Measurements from ENCODE around the gene C6orf118.
A peak's percentile ranks its signal among the peaks of the same experiment; 100 is the strongest.

Gene C6orf118

DNA sequence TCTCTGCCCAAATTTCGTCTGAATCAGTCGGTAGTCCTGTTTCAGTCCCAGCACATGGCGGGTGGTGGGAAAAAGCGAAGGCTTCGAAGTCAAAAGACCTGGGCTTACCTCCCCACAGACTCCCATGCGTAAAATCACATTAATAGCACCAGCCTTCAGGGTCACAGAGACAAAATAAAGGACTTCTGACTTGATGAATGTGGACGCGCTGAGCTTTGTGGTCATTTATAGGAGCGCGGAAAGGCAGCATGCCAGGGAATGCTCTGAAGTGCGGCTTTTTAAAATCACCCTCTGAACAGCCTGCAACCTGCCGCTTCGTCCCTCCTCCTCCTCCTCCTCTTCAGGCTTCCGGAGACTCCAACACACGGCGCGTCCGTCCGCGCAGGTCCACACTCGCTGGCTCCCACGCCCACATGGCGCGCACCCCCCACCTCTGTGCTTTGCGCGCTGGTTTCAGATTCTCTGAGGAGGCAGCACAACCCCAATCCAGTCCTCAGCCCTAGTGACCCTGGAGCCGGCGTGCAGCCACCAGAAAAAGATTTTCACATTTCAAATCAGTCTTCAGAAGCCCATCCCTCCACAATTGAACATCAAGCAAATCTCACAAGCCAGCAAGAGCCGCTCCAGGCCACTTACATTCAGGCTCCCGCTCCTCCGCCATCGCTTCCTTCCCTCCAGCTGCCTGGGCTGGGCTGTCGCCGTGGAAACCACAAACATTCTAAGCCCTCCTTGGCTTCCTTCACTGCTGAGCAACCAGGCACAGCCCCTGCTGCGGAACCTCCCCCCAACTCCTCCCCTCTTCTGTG is at the start of gene C6orf118:
Gene C6orf118 (minus strand): TSS at position 680 of the 806 bp plus-strand sequence. CDS start 19 bp downstream, at position 661.
- DNase-seq = peak; percentile 7

DNA sequence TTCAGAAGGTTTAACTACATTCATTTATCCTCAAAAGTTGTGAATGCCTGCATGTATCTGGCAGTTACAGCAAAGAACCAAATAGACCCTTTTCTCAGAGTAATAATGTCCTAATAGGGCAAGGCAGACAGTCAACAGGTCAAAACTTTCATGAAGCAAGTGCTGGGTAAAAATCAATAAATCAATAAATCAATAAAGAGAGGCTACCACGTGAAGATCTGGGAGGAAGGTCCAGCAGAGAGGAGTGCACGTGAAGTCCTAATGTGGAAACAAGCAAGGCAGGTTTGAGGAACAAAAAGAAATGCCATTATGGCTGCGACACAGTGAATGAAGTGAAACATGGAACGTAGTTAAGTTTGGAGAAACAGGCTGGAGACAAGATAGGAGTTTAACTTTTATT is 36.3 kb upstream of the C6orf118 start:
- DNase-seq = no peak

DNA sequence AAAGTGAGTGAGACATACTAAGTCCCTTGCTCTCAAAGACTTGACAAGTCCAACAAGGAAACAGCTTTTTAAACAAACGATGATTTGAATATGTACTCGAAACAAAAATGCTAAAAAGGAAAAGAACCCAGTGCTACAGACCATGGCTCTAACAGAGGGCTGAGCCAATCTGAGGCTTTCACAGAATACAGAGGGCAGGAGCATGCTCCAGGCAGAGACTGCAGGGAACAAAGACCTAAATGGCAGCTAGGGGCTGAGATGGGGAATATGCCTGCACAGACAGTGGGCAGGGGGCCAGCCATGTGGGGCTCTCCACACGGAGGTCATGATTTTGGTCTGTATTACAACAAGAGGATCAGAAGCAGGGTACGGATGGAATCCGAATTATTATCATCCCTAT is 31.1 kb upstream of the C6orf118 start:
- no peak for DNase-seq

DNA sequence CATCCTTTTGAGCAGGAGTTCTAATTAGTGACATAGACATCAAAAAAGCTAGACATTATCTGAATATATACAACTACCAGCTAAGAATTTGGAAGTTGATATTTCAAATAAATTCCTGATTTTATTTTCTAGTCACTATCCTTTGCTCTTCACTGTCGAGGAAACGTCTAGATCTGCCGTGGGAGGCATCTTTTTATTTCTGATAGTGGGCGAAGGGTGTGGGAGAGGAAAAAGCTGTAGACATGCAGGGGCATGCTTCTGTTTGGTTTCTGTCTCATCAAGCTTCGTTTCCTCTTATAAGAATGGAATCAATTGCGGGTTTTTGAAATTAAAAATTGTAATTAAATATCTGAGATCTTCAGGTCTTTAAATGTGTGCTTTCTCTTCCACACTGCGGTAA is 16.2 kb upstream of the C6orf118 start:
- DNase-seq = no peak

DNA sequence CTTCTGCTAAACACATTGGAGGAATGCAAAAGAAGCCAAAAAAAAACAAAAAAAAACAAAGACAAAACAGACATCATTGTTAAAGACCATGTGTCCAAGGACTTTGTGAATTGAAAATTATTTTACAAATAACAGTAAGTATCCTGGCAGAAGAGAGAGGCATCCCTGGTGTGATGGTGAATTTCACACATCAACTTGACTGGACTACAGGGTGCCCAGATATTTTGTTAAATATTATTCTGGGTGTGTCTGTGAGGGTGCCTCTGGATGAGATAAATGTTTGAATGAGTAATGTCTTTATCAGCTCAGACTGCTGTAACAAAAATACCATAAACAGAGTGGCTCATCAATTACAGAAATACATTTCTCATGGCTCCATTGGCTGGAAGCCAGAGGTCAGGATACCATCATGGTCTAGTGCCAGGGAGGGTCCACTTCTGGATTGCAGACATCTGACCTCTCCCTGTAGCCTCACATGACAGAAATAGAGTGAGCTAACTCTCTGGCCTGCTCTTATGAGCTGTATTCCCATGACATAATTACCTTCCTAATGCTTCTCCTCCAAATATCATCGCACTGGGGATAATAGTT is 12.2 kb upstream of the C6orf118 start:
- no peak for DNase-seq

DNA sequence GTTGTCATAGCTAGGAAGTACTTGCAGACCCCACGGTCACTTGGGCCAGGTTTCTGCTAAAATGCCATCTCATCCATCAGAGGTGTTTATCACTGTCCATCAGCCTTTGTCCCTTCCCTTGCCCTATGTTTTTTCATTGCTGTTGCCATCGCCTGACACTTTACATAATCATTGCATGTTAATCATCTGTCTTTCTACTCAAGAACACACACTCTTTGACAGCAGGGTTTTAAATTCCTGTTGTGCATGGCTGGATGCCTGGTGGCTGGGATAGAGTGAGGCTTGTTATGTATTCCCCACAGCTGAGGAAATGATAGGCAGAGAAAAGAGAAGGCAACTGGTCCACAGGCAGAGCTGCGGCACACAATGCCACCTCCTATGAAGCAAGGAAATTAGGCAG is 11.7 kb upstream of the C6orf118 start:
- DNase-seq = no peak

DNA sequence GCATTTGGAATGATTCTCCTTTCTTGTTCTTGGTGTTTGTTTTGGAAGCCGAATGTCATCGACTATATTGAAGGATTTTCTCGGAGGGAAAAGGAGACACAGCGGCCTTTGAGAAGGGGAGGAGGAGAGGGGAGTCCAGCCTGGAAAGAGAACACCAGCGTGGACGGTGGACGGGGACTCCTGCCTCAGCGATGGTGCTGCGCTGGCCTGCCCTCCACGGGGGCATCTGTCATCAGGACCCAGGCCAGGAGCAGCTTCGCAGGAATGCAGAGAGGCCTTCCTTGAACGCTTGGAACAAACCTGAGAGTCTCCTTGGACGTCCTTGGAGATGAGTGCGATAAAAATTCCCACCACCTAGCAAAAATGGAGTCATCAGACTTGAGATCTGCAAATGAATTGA is 8.3 kb upstream of the C6orf118 start:
- no peak for DNase-seq

DNA sequence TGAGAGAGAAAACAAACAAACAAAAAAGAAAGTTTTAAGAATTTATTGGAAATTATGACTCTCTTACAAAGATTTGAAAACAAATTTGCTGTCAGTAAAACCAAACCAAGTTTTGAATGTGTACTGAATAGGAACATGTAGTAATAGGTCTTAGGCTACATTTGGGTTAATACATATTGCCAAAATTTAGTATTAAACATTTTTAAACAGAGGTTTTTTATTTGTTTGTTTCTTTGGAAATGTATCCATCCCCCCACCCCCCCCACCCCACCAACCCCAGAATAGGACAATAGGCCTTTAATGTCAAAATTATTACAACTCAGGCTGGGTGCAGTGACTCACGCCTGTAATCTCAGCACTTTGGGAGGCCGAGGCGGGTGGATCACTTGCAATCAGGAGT is 2.5 kb downstream of the C6orf118 start:
- no peak for DNase-seq

DNA sequence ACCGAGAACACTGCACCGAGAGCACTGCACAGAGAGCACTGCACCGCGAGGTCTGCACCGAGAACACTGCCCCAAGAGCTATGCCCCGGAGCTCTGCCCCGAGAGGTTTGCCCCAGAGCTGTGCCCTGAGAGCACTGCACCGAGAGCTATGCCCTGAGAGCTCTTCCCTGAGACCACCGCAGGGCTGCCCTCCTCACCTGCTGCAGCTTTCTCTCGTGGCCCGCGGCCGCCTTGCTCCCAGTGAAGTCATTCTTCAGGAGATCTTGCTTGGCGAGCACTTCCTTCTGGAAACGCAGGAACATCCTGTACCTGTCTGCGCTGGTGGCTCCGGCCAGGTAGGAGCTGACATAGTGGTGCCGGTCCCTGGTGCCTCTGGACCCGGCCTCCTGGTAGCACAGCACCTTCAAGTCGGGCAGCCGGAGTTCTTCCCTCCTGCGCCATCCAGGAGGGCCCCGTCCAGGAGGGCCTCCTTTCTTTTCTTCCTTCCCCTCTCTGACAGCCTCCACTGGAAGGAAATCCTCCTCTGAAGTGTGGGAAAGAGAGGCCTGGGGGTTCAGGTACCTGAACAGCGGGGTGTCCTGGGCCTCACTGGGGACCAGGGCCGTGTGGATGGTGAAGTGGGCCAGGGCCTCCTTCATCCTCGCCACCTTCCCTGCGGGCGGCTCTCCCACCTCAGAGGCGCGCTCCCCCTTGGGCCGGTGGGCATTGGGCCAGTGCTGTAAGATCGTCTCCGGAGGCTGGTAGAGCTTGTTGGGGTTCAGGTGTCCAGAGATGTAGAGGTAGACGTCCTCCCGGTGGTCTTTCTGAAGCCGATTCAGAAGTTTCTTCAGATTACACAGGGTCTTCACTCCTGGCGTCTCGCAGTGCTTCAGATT is 7.8 kb downstream of the C6orf118 start:
- no peak for DNase-seq

DNA sequence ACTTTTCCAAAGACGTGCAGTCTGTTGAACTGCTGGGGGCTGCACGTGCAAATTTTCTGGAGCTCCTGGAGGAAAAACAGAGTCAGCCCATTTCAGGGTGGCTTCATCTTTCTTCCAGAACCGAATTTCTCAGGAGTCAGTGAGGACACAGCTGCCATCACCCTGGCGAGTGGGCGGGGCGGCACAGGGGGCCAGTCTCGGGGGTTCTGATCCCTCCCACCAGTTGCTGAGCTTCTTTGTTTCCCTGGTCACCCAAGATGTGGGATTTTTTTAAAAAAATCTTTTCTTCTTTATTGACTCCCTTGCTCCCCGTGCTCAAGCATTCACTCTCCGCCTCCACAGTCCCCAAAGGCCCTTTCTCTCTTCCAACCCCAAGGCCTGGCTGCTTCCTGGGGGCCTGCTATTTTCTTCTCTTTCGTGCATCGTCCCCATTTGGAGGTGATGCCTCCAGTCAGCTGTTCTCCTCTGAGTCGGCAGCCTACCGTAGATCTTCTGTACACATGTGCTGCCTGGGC is 8.9 kb downstream of the C6orf118 start:
- DNase-seq = no peak

DNA sequence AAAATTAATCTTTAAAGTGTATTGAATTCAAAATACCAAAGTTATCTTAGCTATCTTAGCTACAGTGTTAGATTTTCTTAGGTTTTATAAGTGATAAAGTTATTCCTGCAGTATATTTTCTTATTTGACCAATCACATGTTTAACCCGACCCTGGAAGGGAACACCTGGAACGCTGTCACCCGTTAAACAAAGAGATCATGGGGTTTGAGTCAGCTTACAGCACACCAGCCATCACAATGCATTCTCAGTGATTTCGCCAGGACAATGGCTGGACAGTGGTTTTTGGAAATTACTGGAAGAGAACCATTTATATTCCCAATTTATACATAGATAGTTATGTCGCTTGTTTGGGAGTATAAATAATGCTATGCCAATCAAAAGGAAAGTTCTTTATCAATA is 10.5 kb downstream of the C6orf118 start:
- DNase-seq = no peak

DNA sequence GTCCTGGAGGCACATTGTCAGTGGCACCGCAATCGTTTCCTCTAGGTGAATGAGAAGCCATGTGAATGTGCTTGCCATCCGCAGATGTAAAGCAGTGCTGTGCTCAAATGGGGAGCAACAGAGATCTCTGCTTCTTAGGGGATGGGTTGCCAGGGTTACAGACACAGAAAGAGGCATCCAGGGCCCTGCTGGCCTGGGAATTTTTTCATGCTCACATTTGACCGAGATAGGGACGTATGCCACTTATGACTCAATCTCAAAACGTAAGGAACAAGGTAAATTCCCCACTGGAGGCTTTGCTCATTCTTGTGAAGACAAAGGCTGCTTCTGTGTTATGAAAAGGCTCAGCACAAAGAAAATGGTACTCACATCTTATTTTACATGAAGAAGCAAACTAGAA is 11.0 kb downstream of the C6orf118 start:
- DNase-seq = no peak

DNA sequence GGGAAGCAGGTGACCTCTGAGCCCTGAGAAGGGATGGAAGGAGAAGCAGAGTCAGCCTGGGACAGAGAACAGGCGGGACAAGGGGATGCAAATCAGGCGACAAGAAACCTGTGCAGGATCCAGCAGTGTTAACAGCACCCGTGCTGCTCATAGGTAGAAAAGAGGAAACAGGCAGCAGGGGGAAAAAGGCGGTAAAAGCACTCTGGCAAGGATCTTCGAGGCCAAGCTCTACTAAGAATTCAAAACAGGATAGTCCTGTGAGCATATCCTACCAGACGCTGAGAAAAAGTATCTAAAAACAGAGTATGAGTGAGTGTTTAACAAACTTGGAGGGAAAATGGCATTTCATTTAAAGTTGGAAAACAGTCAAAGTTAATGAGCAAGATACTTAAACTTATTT is 16.7 kb downstream of the C6orf118 start:
- no peak for DNase-seq

DNA sequence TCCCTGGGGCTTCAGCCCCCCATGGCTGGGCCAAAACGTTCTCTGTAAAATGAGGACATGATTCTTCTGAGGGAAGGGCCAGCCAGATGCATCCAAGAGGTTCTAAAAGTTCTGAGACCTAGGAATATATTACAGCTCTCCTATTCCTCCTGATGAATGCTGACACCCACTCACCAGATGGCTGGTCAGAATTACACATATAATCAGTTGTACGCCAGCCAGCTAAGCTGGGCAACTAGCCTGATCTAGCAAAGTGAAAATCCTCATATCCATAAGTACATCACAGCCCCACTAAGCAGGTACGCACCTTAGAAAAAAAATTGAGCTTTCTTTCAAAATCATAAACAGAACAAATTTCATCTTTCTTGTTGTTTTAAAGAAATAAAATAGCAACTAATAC is 34.8 kb downstream of the C6orf118 start:
- DNase-seq = no peak

DNA sequence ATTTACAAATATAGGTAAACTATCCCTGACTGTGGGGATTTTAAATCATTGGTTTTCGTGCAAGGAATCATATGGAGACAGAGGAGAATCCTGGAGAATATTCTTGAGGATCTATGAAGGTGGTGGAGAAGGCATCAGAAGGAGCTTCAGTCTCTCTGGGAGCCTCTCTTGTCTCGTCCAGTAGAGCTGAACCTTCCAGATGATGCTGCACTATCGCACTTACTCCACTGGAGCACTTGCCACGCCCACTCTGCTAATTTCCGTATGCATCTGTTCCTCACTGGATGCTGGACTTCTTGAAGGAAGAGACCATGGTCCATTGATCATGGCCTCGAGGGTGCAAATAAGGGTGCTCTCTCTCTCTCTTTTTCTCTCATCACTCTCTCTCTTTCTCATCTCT is 36.8 kb downstream of the C6orf118 start:
- DNase-seq = no peak

DNA sequence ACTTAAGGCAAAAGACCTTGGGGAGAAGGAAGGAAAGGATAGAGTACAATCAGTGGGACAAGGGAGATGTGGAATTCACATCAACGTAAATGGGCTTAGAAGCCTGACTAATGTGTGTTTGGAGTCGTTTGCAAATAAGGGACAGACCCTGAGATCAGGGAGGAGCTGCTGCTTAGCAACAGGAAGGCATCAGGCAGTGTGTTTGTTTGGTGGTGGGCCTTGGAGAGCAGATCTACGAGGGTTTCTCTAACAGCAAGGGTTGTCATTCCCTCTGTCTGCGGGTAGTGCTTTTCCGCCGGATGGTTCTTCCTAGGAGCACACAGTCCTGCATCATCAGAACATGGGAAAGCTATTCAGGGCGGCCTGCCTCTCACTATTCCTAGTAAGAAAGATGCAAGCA is 40.4 kb downstream of the C6orf118 start:
- no peak for DNase-seq

DNA sequence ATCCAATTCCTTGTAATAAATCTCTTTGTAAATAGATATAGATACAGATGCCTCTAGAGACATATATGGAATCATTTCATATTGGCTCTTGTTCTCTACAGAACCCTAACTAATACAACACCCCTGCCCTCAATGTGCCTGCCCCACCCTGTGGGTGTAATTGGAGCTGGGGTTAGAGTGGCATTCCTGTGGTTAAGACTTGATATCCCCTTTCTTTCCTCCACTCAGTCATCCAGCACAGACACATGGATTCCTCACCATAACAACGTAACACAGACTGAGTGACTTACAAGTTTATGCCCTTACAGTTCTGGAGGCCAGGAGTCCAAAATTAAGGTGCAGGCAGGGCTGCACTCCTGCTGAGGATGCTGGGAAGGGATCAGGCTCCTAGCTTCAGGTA is 42.8 kb downstream of the C6orf118 start:
- no peak for DNase-seq

DNA sequence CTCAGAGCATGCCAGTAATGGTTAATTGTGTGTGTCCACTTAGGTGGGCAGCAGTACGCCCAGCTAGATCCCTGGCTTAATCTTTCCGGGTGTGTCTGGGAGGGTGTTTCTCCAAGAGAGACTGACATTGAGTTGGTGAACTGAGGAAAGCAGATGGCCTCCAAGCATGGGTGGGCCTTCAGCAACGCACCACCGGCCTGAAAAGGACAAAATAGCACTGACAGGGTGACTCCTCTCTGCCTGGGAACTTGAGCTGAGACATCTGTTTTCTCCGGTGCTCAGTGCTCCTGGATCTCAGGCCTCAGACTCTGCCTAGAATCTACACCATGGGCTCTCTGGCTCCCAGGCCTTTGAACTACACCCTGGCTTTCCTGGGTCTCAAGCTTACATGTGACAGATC is 43.2 kb downstream of the C6orf118 start:
- no peak for DNase-seq

DNA sequence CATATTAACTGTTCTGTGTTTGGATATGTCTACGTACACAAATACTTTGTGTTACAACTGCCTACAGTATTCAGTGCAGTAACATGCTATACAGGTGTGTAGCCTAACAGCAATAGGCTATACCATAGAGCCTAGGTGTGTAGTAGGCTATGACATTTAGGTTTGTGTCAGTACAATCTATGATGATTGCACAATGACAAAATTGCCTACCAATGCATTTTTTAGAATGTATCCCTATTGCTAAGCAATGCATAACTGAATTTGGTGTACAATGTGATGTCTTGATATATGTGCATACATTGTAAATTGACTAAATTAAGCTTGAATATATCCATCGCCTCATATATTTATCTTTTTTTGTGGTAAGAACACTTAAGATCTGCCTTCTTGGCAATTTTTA is 48.9 kb downstream of the C6orf118 start:
- DNase-seq = no peak

DNA sequence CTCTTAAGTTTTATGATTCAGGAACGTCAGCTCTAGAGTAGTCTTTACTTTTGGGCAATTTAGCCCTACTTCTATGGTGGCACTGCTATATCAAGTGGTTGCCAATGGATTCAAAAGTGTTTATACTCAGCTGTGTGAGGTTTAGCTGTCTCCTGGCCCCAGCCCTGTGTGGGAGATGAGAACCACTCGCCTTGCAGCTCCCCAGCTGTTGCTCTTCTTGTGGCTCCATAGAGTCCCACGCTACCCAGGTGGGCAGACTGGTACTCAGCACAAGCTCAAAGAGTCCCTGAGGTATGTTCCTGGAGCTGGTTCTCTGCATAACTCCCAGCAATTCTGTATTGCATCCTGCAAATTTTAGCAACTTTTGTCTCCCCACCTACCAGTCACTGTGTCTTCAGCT is 59.6 kb downstream of the C6orf118 start:
- no peak for DNase-seq

DNA sequence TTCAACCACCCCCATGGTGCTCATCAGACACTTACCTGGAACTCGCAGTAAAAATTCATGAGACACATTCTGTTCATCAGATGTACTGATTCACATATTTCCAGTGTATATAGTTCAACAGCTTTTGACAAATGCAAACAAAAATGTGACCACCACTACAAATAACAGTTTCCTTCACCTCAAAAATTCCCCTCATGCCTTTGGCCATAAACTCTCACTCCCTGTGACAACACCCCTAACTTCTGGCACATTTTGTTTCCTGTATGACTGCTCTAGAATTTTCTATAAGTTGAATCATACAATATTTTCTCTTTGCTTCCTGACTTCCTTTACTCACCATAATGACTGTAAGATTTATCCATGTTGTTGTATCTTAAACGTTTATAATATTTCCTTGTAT is 63.7 kb downstream of the C6orf118 start:
- no peak for DNase-seq

DNA sequence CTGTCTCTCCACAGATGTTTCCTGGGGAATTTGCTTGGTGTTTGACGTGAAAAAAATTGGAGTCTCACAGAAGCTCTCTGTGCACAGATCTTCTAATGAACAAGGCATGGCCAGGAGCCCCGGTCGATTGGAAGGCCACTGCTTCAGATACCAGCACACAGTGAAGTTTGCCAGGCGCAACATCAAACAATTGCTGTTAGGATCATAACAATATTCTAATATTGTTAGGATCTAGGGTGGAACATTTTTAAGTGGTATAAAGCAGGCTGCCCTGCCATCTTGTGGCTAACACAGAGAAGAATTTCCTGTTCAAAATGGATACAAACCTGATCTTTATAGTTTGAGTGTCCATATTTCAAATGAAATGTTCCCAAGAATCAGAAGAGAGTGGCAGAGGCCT is 64.1 kb downstream of the C6orf118 start:
- no peak for DNase-seq

DNA sequence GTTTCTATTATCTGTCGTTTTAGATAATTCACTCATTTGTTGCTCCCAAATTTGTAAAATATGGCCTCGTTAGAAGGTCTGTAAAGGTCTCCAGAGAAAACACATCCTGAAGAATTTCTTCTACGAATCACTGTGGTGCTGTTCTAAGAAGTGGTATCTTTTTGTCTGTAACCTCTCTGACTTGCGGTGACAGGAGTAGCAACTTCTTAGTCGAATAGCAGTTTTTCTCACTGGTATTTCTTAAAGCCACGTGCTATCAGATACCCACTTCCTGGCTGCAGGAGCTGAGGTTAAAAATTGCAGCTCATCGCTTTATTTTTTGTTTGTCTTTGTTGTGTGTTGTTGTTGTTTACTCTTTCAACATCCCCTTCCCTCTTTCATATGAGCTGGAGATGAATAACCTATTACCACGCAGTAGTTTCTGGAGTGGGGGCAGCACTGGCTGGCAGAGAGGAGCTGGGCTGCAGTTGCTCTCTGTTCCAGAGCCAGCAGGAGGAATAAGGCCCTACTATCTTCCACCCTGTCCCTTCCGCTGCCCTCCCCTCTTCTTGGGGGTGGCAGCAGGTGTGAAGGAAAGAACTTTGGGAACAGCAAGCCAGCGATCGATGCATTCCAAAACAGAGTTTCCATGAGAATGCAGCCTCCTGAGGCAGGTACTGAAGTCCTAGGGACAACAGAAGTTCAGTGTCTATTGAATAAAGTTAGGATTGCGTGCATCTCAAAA is 64.7 kb downstream of the C6orf118 start:
- DNase-seq = no peak
